ENCODE data around the gene MACF1. TPM values are rescaled to one million over a fixed set of nuclear protein-coding genes. Genes with fewer than 3 reads are reported as not detected.

The MACF1 gene
- total RNA-seq, 4 donors from 2014 or later, result 78.7 to 139 (median 113) TPM

- Histone ChIP-seq H3K4me1 (peaks cover 46 to 48% of the 10 kb centered on the region in 2 donors), H3K27ac (peak overlapping the region; percentile 91 to 98 (median 94)), H3K4me3 (no peak overlapping the region), H3K27me3 (no peaks in the 10 kb centered on the region), H3K9me3 (no peaks in the 10 kb centered on the region), H3K36me3 (no peaks in the 10 kb centered on the region)
- no peak for TF ChIP-seq CTCF (IDR thresholded peaks at IDR 0.05 in 4 of 5, conservative IDR thresholded peaks at IDR 0.05 in 1 of 5)
- no peak for TF ChIP-seq POLR2A (IDR thresholded peaks at IDR 0.05)
- in situ Hi-C loops (cut with MboI; ENCODE audit: low sequenced_read_pairs in 4 of 4) (no loop called here), intact Hi-C loops (cut with DNase I; ENCODE audit: low total_unique reads) (loop anchor here (5.0 kb wide), 1 partner anchor 214 kb away; no protein-coding TSS in a partner anchor)
- DNase-seq, result no peak
- ATAC-seq, result no peak
These were observed 202.3 kb downstream of the MACF1 start for GRCh38 chr1:39406533-39407450.

- ATAC-seq, result no peak
These were observed 203.0 kb downstream of the MACF1 start for GRCh38 chr1:39407510-39407895.

GRCh38 chr1:39407896-39408640 lies 203.6 kb downstream of the MACF1 start:
- Histone ChIP-seq H3K4me3 (peak overlapping the region; percentile 66 to 98 (median 80)), H3K27ac (peak overlapping the region; percentile 91 to 98 (median 94)), H3K9me3 (no peaks in the 10 kb centered on the region), H3K36me3 (no peaks in the 10 kb centered on the region), H3K27me3 (no peaks in the 10 kb centered on the region), H3K4me1 (peaks cover 58 to 59% of the 10 kb centered on the region in 2 donors)
- ATAC-seq (peak; percentile 1 to 4), DNase-seq (no peak)
- peak in 1 of 5 experiments; percentile 28 for TF ChIP-seq CTCF (IDR thresholded peaks at IDR 0.05 in 4 of 5, conservative IDR thresholded peaks at IDR 0.05 in 1 of 5)
- peak; percentile 54 to 62 for TF ChIP-seq POLR2A (IDR thresholded peaks at IDR 0.05)
- intact Hi-C loops (cut with DNase I; ENCODE audit: low total_unique reads), result loop anchor here (1.0 to 5.0 kb wide), 4 partner anchors 167 to 382 kb away; partner anchors contain the start of gene NDUFS5
- in situ Hi-C loops (cut with MboI; ENCODE audit: low sequenced_read_pairs in 4 of 4), result no loop called here

More at GRCh38 chr1:39407510-39407895, 203.0 kb downstream of the MACF1 start:
- Histone ChIP-seq H3K9me3 (no peaks in the 10 kb centered on the region), H3K27ac (peak overlapping the region; percentile 91 to 98 (median 94)), H3K27me3 (no peaks in the 10 kb centered on the region), H3K4me3 (peak overlapping the region; percentile 66 to 98 (median 80)), H3K4me1 (peaks cover 53 to 55% of the 10 kb centered on the region in 2 donors), H3K36me3 (no peaks in the 10 kb centered on the region)
- no peak for DNase-seq
- intact Hi-C loops (cut with DNase I; ENCODE audit: low total_unique reads) (loop anchor here (5.0 kb wide), 1 partner anchor 215 kb away; no protein-coding TSS in a partner anchor), in situ Hi-C loops (cut with MboI; ENCODE audit: low sequenced_read_pairs in 4 of 4) (no loop called here)
- TF ChIP-seq POLR2A (IDR thresholded peaks at IDR 0.05), result no peak
- no peak for TF ChIP-seq CTCF (IDR thresholded peaks at IDR 0.05 in 4 of 5, conservative IDR thresholded peaks at IDR 0.05 in 1 of 5)

GRCh38 chr1:39408641-39409054 lies 204.2 kb downstream of the MACF1 start:
- Histone ChIP-seq H3K9me3 (no peaks in the 10 kb centered on the region), H3K27ac (peak overlapping the region; percentile 91 to 98 (median 94)), H3K4me1 (peaks cover 60 to 62% of the 10 kb centered on the region in 2 donors), H3K27me3 (no peaks in the 10 kb centered on the region), H3K36me3 (no peaks in the 10 kb centered on the region), H3K4me3 (peak overlapping the region; percentile 66 to 98 (median 80))
- DNase-seq, result peak; percentile 94 to 96
- in situ Hi-C loops (cut with MboI; ENCODE audit: low sequenced_read_pairs in 4 of 4), result no loop called here
- intact Hi-C loops (cut with DNase I; ENCODE audit: low total_unique reads), result loop anchor here (1.0 to 5.0 kb wide), 4 partner anchors 166 to 382 kb away; partner anchors contain the start of gene NDUFS5
- TF ChIP-seq POLR2A (IDR thresholded peaks at IDR 0.05), result peak in 1 of 2 donors; percentile 5
- TF ChIP-seq CTCF (IDR thresholded peaks at IDR 0.05 in 4 of 5, conservative IDR thresholded peaks at IDR 0.05 in 1 of 5), result no peak
- peak; percentile 88 for ATAC-seq

All from gastrocnemius medialis (tissue), 4 donors.